GM12873 (cell line): ENCODE data around the gene PUM1.

Experiments used
- CTCF ChIP-seq: IDR thresholded peaks from 2 replicates; pipeline ENCODE4 v1.5.1; 2012; ENCODE audit warnings: low read depth, mild to moderate bottlenecking, moderate library complexity, low read length, control low read depth; ENCODE audit not compliant: insufficient read depth; ENCODE audit errors: missing control alignments

The PUM1 gene

DNA sequence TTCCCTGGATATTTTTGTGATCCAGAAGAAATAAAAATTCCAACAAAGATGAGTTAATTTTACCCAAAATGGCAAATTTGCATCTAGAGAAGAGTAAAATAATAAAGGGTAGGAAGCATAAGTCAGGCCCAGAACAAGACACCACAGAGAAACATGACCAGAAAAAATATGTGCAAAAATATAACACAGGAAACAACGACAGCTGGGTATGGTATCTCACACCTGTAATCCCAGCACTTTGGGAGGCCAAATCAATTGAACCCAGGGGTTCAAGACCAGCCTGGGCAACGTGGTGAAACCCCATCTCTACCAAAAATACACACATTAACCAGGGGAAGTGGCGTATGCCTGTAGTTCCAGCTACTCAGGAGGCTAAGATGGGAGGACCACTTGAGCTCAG lies 117.2 kb downstream of the PUM1 start:
- TF ChIP-seq CTCF: no peak

GRCh38 chr1:30947212-30947611 lies 118.3 kb downstream of the PUM1 start:
- no peak for TF ChIP-seq CTCF

- no peak for TF ChIP-seq CTCF
Measured at GRCh38 chr1:30942326-30942963, 123.1 kb downstream of the PUM1 start.

DNA sequence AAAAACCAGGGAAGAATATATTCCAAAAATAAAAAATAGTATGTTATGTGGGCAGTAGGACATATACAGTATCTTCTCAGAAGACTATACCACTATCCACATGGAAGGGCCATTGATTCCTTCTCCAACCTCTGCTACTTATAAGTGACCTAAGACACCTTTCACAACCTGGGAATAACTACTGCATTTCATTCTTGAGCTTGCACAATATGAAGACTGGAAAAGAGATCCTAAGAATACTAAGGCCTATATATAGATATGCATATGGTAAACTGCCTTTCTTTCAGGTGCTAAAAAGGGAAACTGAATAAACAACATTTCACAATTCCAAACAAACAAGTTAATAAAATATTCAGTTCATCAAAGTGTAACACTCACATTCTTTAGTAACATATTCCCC lies 125.0 kb downstream of the PUM1 start:
- no peak for TF ChIP-seq CTCF

GRCh38 chr1:30936541-30937171 lies 128.9 kb downstream of the PUM1 start:
- TF ChIP-seq CTCF: no peak

DNA sequence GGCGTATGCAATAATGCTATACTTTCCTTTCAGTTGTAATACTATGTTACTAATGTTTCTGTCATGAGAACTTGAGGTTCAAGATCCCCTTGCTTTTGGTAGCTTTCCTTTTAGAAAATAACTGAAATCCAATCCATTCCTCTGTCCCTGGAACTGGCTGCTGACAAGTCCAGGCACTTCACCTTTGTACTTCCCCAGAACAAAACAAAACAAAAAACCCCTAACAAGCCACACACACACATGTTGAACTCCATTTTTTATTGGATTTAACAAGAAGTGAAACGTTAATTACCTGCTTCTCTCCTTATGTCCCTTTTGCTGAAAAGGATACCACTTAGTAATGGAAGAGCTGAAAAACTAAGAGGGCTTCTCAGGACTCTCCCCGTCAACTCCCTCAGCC lies 130.9 kb downstream of the PUM1 start:
- TF ChIP-seq CTCF: no peak

DNA sequence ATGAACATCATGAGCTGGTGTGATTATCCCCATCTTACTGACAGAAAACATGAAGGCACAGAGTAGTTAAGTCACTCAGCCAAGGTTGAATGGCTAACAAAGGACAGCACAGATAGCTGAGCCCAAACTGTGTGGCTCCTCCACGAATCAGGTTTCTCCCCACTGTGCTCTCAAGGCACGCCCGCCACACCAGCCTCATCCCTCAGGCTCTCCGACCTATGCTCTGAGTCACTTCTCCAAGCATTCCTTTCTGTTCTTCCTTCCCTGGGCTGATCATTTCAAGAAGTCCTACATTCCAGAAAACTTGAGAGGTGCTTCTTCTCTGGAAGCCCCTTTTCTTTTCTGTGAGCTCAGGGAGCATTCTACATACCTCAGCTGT lies 131.7 kb downstream of the PUM1 start:
- no peak for TF ChIP-seq CTCF
